ENCODE results near the gene FRMD4A.
A peak's percentile ranks its signal among the peaks of the same experiment; 100 is the strongest.

Gene FRMD4A

GRCh38 chr10:14173391-14173705 is 157.4 kb downstream of the FRMD4A start:
- DNase-seq = no peak
- Histone ChIP-seq H3K27ac (no peak overlapping the region), H3K27me3 (replicated peaks) (no peaks in the 10 kb centered on the region), H3K4me3 (ENCODE audit: low read depth, low read length) (peak overlapping the region; percentile 61), H3K36me3 (replicated peaks) (no peaks in the 10 kb centered on the region)
- no peak for TF ChIP-seq CTCF (IDR thresholded peaks at IDR 0.05; ENCODE audit: low read depth, low read length, missing control alignments)
- in situ Hi-C loops (cut with HindIII; ENCODE audit: low pct_ligation_motif_present, low sequenced_read_pairs) = no loop called here

DNA sequence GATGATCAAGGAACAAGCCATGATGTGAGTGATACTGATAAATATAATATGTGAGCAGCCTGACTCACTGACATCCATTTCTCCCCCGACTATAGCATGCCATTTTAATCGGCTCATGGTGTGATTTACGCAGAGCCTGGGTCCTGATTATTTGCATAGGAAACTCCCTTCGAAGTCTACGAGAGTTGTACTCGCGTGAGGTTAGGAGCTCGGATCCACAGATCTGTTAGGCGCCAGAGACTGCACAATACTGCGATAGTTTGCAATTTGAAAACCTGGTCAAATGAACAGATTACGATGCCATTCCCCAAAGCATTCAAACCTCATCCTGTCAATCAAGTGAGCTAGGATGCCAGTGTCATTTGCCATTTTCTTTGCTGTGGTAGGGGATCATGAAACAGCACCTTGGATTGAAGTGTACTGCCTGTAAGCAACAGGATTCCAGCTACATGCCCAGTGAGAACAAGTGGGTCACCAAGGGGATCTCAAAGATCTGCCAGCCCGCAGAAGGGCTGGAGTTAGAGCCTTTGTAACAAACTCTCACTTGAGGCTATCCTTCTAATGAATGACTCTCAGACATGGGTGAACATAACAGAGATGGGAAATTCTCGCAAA is 158.3 kb downstream of the FRMD4A start:
- no peak for TF ChIP-seq CTCF (IDR thresholded peaks at IDR 0.05; ENCODE audit: low read depth, low read length, missing control alignments)
- Histone ChIP-seq H3K4me3 (ENCODE audit: low read depth, low read length) (no peak overlapping the region), H3K36me3 (replicated peaks) (no peaks in the 10 kb centered on the region), H3K27ac (no peak overlapping the region), H3K27me3 (replicated peaks) (no peaks in the 10 kb centered on the region)
- no peak for DNase-seq
- in situ Hi-C loops (cut with HindIII; ENCODE audit: low pct_ligation_motif_present, low sequenced_read_pairs) = no loop called here

GRCh38 chr10:14171336-14171735 is 159.4 kb downstream of the FRMD4A start:
- in situ Hi-C loops (cut with HindIII; ENCODE audit: low pct_ligation_motif_present, low sequenced_read_pairs) = no loop called here
- Histone ChIP-seq H3K4me3 (ENCODE audit: low read depth, low read length) (no peak overlapping the region), H3K36me3 (replicated peaks) (no peaks in the 10 kb centered on the region), H3K27ac (no peak overlapping the region), H3K27me3 (replicated peaks) (no peaks in the 10 kb centered on the region)
- no peak for DNase-seq
- no peak for TF ChIP-seq CTCF (IDR thresholded peaks at IDR 0.05; ENCODE audit: low read depth, low read length, missing control alignments)

GRCh38 chr10:14163377-14164086 is 167.2 kb downstream of the FRMD4A start:
- no peak overlapping the region for H3K4me3 ChIP-seq (ENCODE audit: low read depth, low read length)
- no peak for TF ChIP-seq CTCF (IDR thresholded peaks at IDR 0.05; ENCODE audit: low read depth, low read length, missing control alignments)
- in situ Hi-C loops (cut with HindIII; ENCODE audit: low pct_ligation_motif_present, low sequenced_read_pairs) = no loop called here
- no peak overlapping the region for H3K27ac ChIP-seq
- no peaks in the 10 kb centered on the region for H3K36me3 ChIP-seq (replicated peaks)
- DNase-seq = no peak
- no peaks in the 10 kb centered on the region for H3K27me3 ChIP-seq (replicated peaks)

DNA sequence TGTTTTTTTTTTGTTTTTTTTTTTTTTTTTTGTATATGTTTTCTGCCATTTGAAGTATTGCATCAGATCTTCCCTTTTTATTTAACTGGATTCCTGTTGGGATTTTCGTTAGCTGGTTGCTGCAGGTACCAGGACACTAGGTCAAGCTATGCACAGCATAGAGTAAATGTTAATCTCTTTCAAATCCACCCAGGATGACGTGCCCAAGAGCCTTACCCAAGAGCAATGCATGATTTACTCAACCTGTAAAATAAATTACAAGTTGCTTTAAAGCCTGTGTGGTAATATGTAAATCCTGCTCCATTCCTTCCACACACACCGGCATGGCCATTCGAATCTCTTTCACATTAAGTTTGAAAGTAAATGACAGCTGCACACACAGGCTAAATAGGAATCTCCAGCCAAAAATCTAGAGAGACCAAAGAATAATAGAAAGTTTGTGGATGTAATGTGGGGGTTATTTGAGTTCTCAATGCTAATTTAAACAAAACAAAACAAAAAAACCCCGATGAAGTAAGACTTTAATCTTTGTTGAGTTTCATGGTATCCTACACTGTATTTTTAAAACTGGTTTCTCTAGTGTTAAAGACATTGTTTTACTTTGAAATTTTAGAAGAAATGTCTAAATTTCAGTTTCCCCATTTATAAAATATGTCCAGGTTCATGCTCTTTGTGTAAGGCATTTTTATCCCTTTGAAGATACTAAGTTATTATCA is 167.9 kb downstream of the FRMD4A start:
- Histone ChIP-seq H3K27me3 (replicated peaks) (no peaks in the 10 kb centered on the region), H3K27ac (no peak overlapping the region), H3K4me3 (ENCODE audit: low read depth, low read length) (no peak overlapping the region), H3K36me3 (replicated peaks) (no peaks in the 10 kb centered on the region)
- no peak for TF ChIP-seq CTCF (IDR thresholded peaks at IDR 0.05; ENCODE audit: low read depth, low read length, missing control alignments)
- in situ Hi-C loops (cut with HindIII; ENCODE audit: low pct_ligation_motif_present, low sequenced_read_pairs) = no loop called here
- DNase-seq = no peak

Measured in brain microvascular endothelial cell (primary cell).